Stimulated activated CD4-positive, alpha-beta T cell treated with anti-CD3 and anti-CD28 coated beads, Interleukin-15, amount 100 ng/mL, for 24 hours (primary cell): ENCODE results near the gene ACHE.
"Not testable (repeated sequence)": the region's sequence is repeated elsewhere in the genome, so short reads cannot be mapped to it uniquely, and the experiment has no call there.

Experiments
- DNase-seq: peaks from one replicate; pipeline ENCODE4 v3.0.0-alpha.2; 2020

ACHE gene

DNA sequence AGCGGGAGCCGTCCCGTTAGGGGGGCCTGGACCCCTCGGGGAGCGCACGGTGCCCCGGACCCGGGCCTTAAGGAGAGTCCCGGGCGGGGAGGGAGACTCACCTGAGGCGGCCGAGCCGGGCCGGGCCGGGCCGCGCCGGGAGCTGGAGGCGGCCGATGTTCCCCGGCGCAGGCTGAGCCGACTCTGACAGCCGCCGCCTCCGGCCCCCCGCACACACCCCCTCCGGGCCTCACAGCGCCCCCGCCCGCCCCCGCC, at the start of gene ACHE:
TSS of gene ACHE (minus strand) at position 188 of the 255 bp plus-strand sequence. CDS start 1,656 bp downstream, outside the sequence.
- no peak for DNase-seq

DNA sequence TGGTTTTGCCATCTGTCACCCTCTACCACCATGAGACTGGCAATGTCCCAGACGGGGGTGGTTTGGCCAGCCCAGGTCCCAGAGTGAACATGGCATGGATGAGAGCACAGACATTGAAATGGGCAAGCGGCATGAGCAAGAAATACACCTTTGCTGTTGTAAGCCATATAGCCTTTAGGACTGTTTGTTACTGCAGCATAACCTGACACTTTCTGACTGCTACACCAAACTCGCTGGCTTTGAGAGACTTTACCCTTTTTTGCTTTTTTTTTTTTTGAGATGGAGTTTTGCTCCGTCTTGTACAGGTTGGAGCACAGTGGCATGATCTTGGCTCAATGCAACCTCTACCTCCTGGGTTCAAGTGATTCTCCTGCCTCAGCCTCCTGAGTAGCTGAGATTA, 48.5 kb upstream of the ACHE start:
- DNase-seq, result no peak

DNA sequence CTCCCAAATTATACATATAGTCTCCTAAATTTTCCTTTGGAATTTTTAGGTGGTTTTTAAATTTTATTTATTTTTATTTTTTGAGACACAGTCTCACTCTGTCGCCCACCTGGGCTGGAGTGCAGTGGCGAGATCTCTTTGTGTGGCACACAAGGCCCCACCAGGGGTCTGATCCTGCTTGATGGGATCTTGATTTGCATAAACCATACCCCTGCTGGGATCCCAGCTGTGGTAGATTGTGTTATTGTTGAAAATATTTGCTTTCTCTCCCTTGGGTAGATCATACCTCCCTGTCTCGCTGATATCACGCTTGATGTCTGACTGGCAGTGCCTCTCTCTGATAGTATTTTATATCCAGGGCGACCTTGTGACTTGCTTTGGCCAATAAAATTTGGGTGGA, 48.0 kb upstream of the ACHE start:
- DNase-seq, result no peak

DNA sequence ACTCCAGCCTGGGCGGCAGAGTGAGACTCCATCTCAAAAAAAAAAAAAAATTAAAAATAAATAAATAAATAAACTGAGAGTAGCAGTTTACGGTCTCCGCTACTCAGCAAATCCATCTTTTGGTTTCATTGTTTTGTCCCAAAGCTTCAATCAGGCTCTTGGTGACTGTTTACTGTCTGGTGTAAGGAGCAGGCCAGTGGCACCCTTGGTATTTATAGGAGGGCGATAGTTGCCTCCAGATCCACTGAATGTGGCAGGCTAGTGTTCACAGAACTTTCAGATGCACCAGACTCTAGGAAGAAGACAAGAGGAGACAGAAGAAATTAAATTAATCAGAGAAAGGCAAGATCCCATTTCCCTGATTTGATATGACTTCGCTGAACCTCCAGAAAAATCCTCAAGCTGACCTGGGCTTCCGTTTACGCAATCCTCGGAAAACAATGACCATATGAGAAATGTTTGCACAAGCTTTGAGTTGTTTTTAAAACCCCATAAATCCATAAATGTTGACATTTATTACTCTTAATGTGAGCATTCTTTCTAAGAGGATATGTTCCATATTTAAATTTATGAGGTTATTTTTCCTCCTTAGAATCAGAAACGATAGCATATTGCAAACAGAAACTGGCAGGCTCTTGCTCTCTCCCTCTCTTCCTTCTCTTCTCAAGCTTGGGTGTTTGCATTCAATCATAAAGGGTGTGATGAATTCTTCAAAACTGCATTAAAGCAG, 46.5 kb upstream of the ACHE start:
- DNase-seq, result no peak

DNA sequence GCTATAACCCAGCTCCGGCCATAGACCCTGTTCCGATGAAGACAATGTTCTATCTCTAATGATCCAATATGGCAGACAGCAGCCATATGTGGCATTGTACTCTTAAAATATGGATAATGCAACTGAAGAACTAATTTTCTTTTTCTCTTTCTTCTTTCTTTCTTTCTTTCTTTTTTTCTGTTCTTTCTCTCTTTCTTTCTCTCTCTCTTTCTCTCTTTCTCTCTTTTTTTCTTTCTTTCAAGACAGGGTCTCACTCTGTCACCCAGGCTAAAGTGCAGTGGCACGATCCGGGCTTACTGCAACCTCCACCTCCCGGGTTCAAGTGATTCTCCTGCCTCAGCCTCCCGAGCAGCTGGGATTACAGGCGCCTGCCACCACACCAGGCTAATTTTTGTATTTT, 40.5 kb upstream of the ACHE start:
- DNase-seq, result not testable (repeated sequence)

DNA sequence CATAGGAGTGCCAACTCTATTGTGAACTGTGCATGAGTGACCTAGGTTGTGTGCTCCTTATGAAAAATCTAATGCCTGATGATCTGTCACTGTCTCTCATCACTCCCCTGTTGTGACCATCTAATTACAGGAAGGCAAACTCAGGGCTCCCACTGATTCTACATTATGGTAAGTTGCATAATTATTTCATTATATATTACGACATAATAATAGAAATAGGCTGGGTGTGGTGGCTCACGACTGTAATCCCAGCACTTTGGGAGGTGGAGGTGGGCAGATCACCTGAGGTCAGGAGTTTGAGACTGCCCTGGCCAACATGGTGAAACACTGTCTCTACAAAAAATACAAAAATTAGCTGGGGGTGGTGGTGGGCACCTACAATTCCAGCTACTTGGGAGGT, 39.7 kb upstream of the ACHE start:
- not testable (repeated sequence) for DNase-seq

DNA sequence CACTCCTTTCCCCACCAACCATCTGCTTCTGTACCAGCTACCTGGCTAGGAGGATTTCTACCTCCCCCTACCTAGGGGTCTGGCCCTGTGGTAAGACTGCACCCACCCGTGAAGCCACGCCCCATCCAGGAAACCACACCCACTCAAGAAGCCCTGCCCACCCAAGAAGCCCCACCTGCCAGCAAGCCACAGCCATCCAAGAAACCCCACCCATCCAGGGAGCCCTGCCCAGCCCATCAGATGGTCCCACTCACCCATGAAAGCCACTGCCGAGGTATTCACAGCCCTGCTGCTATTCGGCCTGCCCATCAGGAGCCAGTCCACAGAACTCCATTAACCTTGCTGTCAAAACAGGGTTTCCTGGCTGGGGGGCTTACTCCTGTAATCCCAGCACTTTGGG, 38.0 kb upstream of the ACHE start:
- DNase-seq, result no peak

DNA sequence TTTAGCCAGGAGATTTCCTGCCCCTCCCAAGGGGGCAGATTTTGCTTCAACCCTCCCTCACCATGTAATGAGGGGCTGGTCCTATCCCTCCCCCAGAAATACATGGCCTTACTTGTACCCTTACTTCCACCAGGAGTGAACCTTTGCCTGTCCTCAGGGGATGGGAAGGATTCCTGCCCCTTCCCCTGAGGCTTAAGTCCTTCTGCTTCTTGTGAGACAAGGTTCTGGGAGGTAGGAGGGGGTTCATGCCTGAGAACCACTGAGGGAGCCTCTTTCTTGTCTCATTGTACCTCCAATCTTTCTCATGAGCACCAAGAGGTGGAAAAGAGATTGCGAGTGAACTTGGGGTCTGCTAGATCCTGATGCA, 34.1 kb upstream of the ACHE start:
- no peak for DNase-seq

DNA sequence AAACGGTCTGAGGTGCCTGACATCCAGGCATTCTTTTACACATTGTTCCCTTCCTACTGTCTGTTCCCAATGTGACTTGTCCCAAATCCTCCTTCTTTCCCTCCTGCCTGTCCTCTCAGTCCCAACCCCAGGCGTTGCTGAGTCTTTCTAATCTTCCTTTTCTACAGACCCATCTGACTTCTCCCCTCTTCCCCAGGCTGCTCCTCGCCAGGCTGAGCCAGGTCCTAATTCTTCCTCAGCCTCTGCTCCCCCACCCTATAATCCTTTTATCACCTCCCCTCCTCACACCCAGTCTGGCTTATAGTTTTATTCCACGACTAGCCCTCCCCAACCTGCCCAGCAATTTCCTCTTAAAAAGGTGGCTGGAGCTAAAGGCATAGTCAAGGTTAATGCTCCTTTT, 27.9 kb upstream of the ACHE start:
- not testable (repeated sequence) for DNase-seq

DNA sequence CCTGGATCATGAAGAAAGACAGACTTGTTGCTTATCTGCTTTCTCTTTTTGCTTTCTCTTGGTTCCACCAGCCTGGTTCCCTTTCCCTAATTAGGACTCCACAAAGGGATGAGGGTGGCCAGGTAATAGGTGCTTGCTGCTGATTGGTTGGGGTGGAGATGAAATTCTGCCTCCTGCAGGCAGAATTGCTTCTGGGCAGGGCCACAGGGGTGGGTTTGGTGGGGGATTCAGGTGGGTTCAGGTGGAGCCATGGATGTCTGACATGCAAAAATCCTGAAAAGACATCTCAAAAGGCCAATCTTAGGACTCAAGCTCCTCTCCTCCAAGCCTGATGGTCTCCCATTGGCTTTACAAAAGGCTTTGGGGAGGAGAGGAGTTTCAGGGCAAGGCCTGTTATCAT, 25.4 kb upstream of the ACHE start:
- no peak for DNase-seq

DNA sequence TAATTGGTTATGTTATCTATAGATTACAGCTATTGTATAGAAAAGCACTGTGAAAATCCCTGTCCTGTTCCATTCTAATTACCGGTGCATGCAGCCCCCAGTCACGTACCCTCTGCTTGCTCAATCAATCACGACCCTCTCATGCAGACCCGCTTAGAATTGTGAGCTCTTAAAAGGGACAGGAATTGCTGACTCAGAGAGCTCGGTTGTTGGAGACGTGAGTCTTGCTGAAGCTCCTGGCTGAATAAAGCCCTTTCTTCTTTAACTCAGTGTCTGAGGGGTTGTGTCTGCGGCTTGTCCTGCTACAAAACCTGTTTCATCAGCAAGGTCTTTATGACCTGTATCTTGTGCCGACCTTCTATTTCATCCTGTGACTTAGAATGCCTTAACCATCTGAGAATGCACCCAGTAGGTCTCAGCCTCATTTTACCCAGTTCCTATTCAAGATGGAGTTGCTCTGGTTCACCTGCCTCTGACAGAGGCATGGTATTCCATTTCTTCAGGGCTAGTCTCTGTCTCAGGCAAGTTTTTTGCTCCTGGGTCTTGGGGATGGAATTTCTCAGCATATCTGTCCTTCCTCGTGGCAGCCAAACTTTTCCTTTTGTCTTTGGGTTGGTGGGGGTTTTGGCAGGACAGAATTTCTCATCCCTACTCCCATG, 24.2 kb upstream of the ACHE start:
- DNase-seq, result not testable (repeated sequence)

DNA sequence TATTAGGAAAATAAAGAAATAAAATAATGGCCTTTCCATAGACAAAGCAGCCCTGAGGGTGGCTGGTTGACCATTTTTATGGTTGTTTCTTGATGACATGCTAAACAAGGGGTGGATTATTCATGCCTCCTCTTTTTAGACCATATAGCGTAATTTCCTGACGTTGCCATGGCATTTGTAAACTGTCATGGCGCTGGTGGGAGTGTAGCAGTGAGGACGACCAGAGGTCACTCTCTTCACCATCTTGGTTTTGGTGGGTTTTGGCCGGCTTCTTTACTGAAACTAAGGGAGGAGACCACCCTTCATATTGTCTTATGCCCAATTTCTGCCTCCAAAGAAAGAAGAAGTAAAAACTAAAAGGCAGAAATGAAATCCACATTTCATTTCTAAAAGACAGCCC, 23.6 kb upstream of the ACHE start:
- DNase-seq, result not testable (repeated sequence)

DNA sequence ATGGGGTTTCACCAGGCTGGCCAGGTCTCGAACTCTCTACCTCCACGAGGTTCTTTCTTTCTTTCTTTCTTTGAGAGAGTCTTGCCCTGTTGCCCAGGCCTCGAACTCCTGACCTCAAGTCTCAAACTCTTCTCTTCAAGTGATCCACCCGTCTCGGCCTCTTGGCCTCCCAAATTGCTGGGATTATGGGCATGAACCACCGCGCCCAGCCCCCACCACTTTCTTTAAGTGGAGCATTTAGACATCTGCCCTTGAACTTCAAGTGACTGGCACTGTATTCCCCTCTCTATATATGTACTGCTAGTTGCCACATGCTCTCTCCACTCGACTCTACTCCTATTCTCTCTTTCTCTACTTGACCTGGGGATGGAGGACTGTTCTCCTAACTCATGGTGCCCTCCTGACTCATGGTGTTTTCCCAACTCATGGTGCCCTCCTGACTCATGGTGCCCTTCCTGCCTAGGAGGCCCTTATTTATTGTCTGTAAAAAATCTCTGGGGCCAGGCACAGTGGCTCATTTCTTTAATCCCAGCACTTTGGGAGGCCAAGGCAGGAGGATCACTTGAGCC, 19.3 kb upstream of the ACHE start:
- DNase-seq, result no peak

DNA sequence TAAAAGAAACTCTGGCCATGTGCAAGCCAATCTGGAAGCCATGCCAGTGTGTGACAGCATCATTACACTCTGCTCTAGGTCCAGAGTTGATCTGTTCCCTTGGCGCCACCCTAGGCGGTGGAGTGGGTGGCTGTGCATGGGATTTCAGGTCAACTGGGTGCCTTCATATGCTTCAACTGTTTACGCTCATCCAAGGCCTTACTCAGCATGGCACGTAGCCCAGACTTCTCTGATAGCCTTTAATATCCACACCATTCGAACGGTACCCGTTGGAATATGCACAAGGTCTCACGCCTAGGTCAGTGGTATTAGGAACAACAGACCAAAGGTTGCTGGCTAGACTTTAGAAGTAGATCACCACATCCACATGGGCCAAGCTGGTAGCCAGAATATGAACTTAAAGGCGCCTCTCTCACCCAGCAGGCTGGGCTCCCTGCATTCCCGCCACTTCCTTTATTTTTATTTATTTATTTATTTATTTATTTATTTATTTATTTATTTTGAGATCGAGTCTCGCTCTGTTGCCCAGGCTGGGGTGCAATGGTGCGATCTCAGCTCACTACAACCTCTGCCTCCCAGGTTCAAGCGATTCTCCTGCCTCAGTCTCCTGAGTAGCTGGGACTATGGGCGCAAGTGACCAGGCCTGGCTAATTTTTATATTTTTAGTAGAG, 18.7 kb upstream of the ACHE start:
- no peak for DNase-seq

DNA sequence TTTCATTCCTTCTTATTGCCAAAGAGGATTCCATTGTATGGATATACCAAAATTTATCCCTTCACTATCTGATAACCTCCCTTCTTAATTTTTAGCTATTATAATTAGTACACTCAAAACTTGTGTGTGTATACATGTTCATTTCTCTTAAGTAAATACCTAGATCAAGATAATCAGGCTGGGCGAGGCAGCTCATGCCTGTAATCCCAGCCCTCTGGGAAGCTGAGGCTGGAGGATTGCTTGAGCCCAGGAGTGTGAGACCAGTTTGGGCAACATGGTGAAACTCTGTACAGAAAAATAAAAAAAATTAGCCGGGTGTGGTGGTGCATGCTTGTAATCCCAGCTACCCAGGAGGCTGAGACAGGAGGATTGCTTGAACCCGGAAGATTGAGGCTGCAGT, 15.8 kb upstream of the ACHE start:
- no peak for DNase-seq

DNA sequence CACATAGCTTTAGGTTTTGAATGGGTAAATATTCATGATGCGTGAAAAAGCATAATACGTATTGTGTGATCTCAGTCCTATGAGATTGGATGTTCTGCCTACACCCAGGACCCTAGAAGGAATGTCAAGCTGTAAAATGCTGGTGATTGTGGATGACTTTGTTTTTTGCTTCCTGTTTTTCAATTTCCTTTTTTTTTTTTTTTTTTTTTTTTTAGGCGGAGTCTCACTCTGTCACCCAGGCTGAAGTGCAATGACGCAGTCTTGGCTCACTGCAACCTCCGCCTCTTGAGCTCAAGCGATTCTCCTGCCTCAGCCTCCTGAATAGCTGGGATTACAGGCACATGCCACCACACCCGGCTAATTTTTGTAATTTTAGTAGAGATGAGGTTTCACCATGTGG, 14.8 kb upstream of the ACHE start:
- DNase-seq, result not testable (repeated sequence)

DNA sequence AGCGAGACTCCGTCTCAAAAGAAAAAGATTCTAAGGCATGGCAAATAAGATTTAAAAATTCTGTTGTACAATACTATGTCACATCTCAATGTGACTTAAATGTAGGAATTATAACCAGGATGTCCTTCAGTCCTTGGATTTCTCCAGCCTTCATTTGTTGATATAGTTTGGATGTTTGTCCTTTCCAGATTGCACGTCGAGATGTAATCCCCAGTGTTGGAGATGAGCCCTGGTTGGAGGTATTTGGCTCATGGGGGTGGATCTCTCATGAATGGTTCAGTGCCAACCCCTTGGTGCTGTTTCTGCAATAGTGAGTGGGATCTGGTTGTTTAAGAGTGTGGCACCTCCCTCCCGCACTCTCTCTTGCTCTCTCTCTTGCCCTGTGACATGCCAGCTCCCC, 12.8 kb upstream of the ACHE start:
- DNase-seq, result no peak

DNA sequence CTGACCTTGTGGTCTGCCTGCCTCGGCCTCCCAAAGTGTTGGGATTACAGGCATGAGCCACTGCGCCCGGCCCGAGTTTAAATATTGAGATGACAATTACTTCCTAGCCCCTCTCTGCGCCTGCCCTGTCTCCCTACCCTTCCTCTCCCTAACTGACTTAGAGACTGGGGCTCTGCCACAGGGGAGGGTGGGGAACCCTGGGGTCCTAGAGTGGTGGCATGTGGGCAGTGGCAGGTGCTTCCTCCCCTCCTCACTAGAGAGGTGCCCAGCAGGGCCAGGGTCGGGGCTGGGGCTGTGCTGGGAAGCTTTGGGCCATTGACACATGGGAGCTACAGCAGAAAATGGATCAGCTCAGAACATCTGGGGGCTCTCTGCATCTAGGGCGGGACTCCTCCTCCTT, 7.0 kb upstream of the ACHE start:
- DNase-seq, result no peak

DNA sequence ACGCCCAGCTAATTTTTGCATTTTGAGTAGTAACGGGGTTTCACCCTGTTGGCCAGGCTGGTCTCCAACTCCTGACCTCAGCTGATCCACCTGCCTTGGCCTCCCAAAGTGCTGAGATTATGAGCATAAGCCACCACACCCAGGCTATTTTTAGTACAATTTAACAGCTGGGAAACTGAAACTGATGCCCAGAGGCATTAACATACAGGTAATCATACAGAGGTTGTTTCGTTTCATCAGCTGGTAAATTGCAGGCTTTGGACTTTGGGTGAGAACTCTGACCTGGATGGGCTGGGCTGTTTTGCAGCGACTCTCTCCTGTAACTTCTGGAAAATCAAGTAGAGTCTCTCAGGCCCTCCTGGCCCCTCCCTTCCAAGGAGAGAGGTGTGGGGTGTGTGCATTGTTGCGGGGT, 6.2 kb upstream of the ACHE start:
- DNase-seq, result no peak

DNA sequence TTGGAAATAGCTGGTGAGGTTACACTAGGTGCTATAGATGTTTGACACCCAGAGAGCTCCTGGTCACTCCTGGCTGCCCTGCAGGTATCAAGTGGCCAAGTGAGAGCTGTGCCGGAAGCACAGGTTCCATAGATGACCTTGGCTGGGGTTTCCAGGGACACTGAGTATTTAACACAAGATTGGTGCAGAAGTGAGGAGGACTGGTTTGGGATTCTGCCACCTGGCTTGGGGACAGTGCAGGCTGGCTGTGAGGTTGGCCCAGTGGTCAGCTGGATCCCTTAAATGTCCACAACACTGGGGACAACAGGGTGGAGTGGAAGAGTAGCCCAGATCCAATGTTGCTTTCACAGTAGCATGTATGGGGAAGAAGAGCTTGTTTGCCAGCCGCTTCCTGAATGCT, 5.3 kb upstream of the ACHE start:
- no peak for DNase-seq

DNA sequence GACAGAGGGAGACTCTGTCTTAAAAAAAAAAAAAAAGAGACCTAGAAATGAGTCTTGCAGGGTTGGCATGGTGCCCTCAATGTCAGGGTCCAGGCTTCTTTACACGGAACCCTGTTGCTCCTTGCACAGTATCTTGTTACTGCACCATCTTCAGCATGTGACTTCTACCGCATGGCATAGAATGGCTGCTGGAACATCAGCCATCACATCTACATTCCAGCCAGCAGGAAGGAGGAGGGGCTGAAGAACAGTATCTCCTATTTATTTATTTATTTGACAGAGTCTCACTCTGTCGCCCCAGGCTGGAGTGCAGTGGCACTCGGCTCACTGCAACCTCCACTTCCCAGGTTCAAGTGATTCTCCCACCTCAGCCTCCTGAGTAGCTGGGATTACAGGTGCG, 3.7 kb upstream of the ACHE start:
- no peak for DNase-seq

DNA sequence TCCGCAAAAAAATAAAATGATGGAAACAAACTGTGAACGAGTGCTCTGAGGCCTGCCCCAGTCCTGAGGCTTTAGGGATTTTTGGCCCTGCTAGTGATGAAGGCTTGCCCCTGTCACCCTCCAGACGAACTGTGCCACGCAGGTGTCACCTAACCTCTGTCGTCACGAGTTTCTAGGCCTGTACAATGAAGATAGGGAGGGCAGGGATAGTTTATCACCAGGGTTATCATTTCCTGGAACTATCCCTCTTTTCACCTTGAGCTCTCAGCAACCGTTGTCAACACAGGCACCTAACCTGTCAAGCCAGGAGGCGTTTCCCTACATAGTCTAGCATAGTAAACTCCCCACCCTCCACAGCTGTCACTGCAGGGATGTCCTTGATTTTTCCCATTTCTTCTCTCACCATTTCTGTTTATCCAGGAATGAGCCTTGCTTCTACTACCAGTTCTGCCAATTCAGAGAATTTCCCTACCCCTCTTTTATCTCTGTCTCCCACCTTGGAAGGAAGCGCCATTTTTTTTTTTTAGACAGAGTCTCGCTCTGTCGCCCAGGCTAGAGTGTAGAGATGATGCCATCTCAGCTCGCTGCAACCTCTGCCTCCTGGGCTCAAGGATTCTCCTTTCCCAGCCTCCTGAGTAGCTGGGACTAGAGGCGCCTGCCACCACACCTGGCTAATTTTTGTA, 2.2 kb upstream of the ACHE start:
- DNase-seq, result no peak

DNA sequence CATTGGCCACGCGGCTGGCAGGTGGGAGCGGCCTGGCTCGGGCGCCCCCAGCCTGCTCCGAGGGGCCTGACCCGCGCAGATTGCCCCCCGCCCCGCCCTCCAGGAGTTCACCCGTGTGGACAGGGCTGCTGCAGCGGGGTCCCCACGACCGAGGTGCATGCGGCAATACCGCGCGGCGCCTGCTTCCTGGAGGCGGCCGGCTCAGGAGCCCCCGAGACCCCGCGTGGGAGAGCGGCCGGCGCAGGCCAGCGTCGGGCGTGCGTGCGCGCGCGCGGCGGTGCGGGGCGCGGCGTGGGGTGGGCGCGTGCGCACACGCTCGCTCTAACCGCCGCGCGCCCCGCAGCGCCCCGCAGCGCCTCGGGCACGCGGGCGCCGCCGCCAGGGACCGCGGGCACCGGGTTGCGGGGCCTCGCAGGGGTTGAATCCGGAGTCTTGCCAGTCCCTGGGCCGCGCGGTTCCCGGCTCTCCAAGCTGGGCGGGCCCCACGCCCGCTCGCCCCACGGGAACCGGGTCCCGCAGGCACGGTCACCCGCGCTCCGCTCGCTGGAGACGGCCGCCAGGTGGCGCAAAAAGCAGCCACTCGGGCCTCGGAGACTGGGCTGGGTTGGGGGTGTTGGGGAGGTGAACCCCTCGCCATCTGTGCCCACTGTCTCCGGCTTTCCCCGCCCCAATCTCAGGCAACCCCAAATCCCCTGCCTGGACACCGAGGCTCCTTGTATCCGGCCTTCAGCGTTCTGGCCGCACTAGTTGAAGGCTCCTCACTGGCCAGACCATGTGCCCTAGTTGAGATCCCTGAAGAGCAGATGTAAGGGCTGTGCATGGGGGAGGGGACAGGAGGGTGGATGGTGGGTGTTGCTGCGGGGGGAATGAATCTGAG, 1.3 kb upstream of the ACHE start:
- peak; percentile 75 for DNase-seq
